A549 (cell line): ENCODE results near the gene ALDH1L1. TPM values are rescaled to one million over a fixed set of nuclear protein-coding genes. Genes with fewer than 3 reads are reported as not detected.

Source experiments
- ATAC-seq, 2 experiments: fragments of 200-7000 bp in 1 of 2; fragments of >200 bp in 1 of 2; cut with Nextera tagmentation in 1 of 2; cut with Tn5 transposase in 1 of 2; 3 replicates each; pipeline versions ENCODE4 v1.8.0 to v1.9.1; 2018 to 2020; ENCODE audit warnings: mild to moderate bottlenecking in 1 of 2, moderate library complexity in 1 of 2
- CTCF ChIA-PET: fragments of 300-600 bp; sonication (Branson Sonifier 250); formaldehyde crosslinking; extraction: SDS; loops from one replicate; lab custom pipeline; 2021; ENCODE audit warnings: antibody characterized with exemption, inconsistent platforms; lab: Yijun Ruan, JAX
- POLR2A ChIA-PET: fragments of 350-600 bp; formaldehyde crosslinking; extraction: SDS; loops from one replicate; lab custom pipeline; 2021; ENCODE audit warnings: antibody characterized with exemption, inconsistent platforms; lab: Yijun Ruan, JAX
- DNase-seq, 2 experiments: peaks; one replicate each; pipeline versions ENCODE4 v3.0.0 to v3.0.0-alpha.2; 2011 to 2016; ENCODE audit warnings: low read depth in 1 of 2, low spot score in 1 of 2
- FAIRE-seq: peaks from 2 replicates; lab custom pipeline; 2011; peaks lifted over from hg19 to GRCh38; lab: Jason Lieb, UNC
- H3K27ac ChIP-seq, 2 experiments: fragments of >200 bp; sonication (Bioruptor Twin); formaldehyde crosslinking; 3 replicates each; pipeline ENCODE4 v1.5.1; 2016 to 2017
- H3K4me1 ChIP-seq: fragments of >200 bp; sonication (Bioruptor Twin); formaldehyde crosslinking; 3 replicates; pipeline ENCODE4 v1.6.1; 2016
- H3K4me2 ChIP-seq: fragments of >200 bp; sonication (Bioruptor Twin); formaldehyde crosslinking; 3 replicates; pipeline ENCODE4 v1.6.1; 2016
- H3K4me3 ChIP-seq: fragments of >200 bp; sonication (Bioruptor Twin); formaldehyde crosslinking; 3 replicates; pipeline ENCODE4 v1.5.1; 2016
- H3K9me3 ChIP-seq: fragments of >200 bp; sonication (Bioruptor Twin); formaldehyde crosslinking; 3 replicates; pipeline ENCODE4 v1.6.1; 2016
- BCL3 ChIP-seq: fragments of >200 bp; sonication (Bioruptor Twin); formaldehyde crosslinking; IDR thresholded peaks from 3 replicates; pipeline ENCODE4 v1.6.1; 2016
- CBX8 ChIP-seq: fragments of 200-600 bp; sonication (generic); IDR thresholded peaks from 2 replicates; pipeline ENCODE4 v1.6.1; 2016
- CEBPB ChIP-seq, 2 experiments: fragments of >200 bp in 1 of 2; sonication (Bioruptor Twin) in 1 of 2; formaldehyde crosslinking in 1 of 2; IDR thresholded peaks; 2 replicates each; pipeline ENCODE4 v1.6.1; 2012 to 2016
- EHMT2 ChIP-seq: fragments of 200-600 bp; sonication (generic); IDR thresholded peaks from 2 replicates; pipeline ENCODE4 v1.6.1; 2016; ENCODE audit warnings: antibody characterized with exemption, low read depth, mild to moderate bottlenecking, moderate library complexity
- ELK1 ChIP-seq: fragments of 150-350 bp; IDR thresholded peaks from 2 replicates; pipeline ENCODE4 v1.6.1; 2014; ENCODE audit warnings: low read depth, mild to moderate bottlenecking, low read length
- EP300 ChIP-seq, 2 experiments: fragments of >200 bp; sonication (Bioruptor Twin); formaldehyde crosslinking; IDR thresholded peaks; 2 replicates in 1 of 2; 3 replicates in 1 of 2; pipeline ENCODE4 v1.6.1; 2016 to 2017
- ESRRA ChIP-seq: fragments of 150-350 bp; IDR thresholded peaks from 2 replicates; pipeline ENCODE4 v1.6.1; 2014; ENCODE audit warnings: mild to moderate bottlenecking, low read length, borderline replicate concordance
- FOSL2 ChIP-seq, 2 experiments: fragments of 450-650 bp in 1 of 2; fragments of >200 bp in 1 of 2; sonication (Bioruptor Twin) in 1 of 2; formaldehyde crosslinking; IDR thresholded peaks; 2 replicates each; pipeline versions ENCODE4 v1.5.0 to v1.6.1; 2016 to 2020; ENCODE audit warnings: mild to moderate bottlenecking in 1 of 2, moderate library complexity in 1 of 2
- GATA3 ChIP-seq: IDR thresholded peaks from 2 replicates; pipeline ENCODE4 v1.6.1; 2012; ENCODE audit warnings: borderline replicate concordance
- HOXB13 ChIP-seq: fragments of 250-450 bp; sonication (Bioruptor Pico); IDR thresholded peaks from 2 replicates; pipeline ENCODE4 v1.5.0; 2020; ENCODE audit warnings: low read depth, mild to moderate bottlenecking, moderate library complexity
- MAZ ChIP-seq: fragments of 150-350 bp; IDR thresholded peaks from 2 replicates; pipeline ENCODE4 v1.6.1; 2014; ENCODE audit warnings: antibody characterized with exemption, low read depth, low read length, borderline replicate concordance
- MYC ChIP-seq: IDR thresholded peaks from 2 replicates; pipeline ENCODE4 v1.6.1; 2012; ENCODE audit warnings: mild to moderate bottlenecking, inconsistent platforms, low read length, improper control_type of control experiment, borderline replicate concordance
- NPAS2 ChIP-seq: fragments of 250-450 bp; sonication (Bioruptor Pico); IDR thresholded peaks from 2 replicates; pipeline ENCODE4 v1.8.0; 2022; ENCODE audit warnings: mild to moderate bottlenecking, moderate library complexity, borderline replicate concordance
- POLR2AphosphoS2 ChIP-seq: conservative IDR thresholded peaks from 2 replicates; pipeline ENCODE4 v1.6.1; 2012; ENCODE audit warnings: low read length, improper control_type of control experiment, inconsistent platforms
- RAD21 ChIP-seq, 2 experiments: fragments of >200 bp in 1 of 2; sonication (Bioruptor Twin) in 1 of 2; formaldehyde crosslinking in 1 of 2; IDR thresholded peaks in 1 of 2; conservative IDR thresholded peaks in 1 of 2; 2 replicates in 1 of 2; 3 replicates in 1 of 2; pipeline ENCODE4 v1.6.1; 2012 to 2018; ENCODE audit warnings: inconsistent platforms in 1 of 2
- SREBF2 ChIP-seq: fragments of 450-650 bp; IDR thresholded peaks from 2 replicates; pipeline ENCODE4 v1.6.1; 2014; ENCODE audit warnings: mild to moderate bottlenecking, moderate library complexity
- TP53 ChIP-seq: fragments of 250-450 bp; sonication (Bioruptor Pico); IDR thresholded peaks from 2 replicates; pipeline ENCODE4 v1.5.0; 2021; ENCODE audit warnings: mild to moderate bottlenecking, moderate library complexity
- ZSCAN20 ChIP-seq: fragments of 250-450 bp; sonication (Bioruptor Pico); IDR thresholded peaks from 2 replicates; pipeline ENCODE4 v1.8.0; 2022; ENCODE audit warnings: mild to moderate bottlenecking, moderate library complexity
- WGBS: methylation state at CpG from one replicate; pipeline ENCODE4 v1.1.6; 2017; ENCODE audit errors: missing lambda C conversion rate; 5-methylcytosine and 5-hydroxymethylcytosine counted together
- polyA plus RNA-seq, 4 experiments: library from polyadenylated mRNA; depleted of rRNA in 3 of 4; stranded (reverse); fragments of >200 nt; fragmentation: RNase III in 1 of 4; extraction: RNeasy Plus Mini Kit Qiagen cat#74134 plus additional on column Dnase treatment in 1 of 4; gene quantifications; 2 replicates in 3 of 4; 3 replicates in 1 of 4; pipeline ENCODE4 v1.2.3, GENCODE V29; 2011 to 2017
- TF ChIP-seq, protein P1 (sequence below): fragments of >200 bp; sonication (Bioruptor Twin); formaldehyde crosslinking; IDR thresholded peaks from 3 replicates; pipeline ENCODE4 v1.5.1; 2016
- TF ChIP-seq, protein P2 (sequence below): IDR thresholded peaks from 2 replicates; pipeline ENCODE4 v1.6.1; 2012

Gene ALDH1L1
- polyA plus RNA-seq, 2 of the 4 experiments (the other 2 are of a cell fraction): 0.14 to 0.18 TPM

GRCh38 chr3:126081618-126082361, 98.6 kb downstream of the ALDH1L1 start:
- ChIA-PET CTCF (interaction anchor here (0.7 kb wide), 1 partner anchor 8 kb away, joined by 3 read pairs; no protein-coding TSS in a partner anchor), POLR2A (no interaction called here)
- Histone ChIP-seq H3K4me1 (peaks cover 13% of the 10 kb centered on the region), H3K4me3 (no peak overlapping the region), H3K9me3 (no peaks in the 10 kb centered on the region), H3K27ac (no peak overlapping the region), H3K4me2 (0 out of 3 replicates have a peak overlapping the region, but pooled peaks have one; percentile 17)
- DNase-seq (peak; percentile 47 to 56), FAIRE-seq (no peak), ATAC-seq (peak; percentile 58 to 62; a peak in 5 of 6 replicates)
- TF ChIP-seq HOXB13 (CRISPR knock-in tag) (no peak), RAD21 (conservative IDR thresholded peaks at IDR 0.05 in 1 of 2, IDR thresholded peaks at IDR 0.05 in 1 of 2) (no peak), BCL3 (no peak), ZSCAN20 (CRISPR knock-in tag) (no peak), EHMT2 (no peak), FOSL2 (IDR thresholded peaks at IDR 0.05) (no peak), FOSL2 (CRISPR knock-in tag; IDR thresholded peaks at IDR 0.05) (0 out of 2 replicates have a peak, but pooled peaks have one; percentile 24)
- WGBS: 100% methylated on average over 1 of the region's 9 CpGs

- POLR2A ChIA-PET: no interaction called here
- Histone ChIP-seq H3K4me1 (peaks cover 13% of the 10 kb centered on the region), H3K4me3 (no peak overlapping the region), H3K27ac (no peak overlapping the region), H3K9me3 (no peaks in the 10 kb centered on the region), H3K4me2 (no peak overlapping the region)
- ATAC-seq (no peak), DNase-seq (no peak), FAIRE-seq (no peak)
- CTCF ChIA-PET: interaction anchor here (0.7 to 1.0 kb wide), 2 partner anchors 9 to 16 kb away, joined by 3 read pairs; no protein-coding TSS in a partner anchor
- TF ChIP-seq TP53 (no peak), HOXB13 (CRISPR knock-in tag) (no peak), ELK1 (no peak), SREBF2 (no peak), CEBPB (IDR thresholded peaks at IDR 0.05) (no peak), GATA3 (no peak), POLR2AphosphoS2 (no peak), CBX8 (no peak), EP300 (IDR thresholded peaks at IDR 0.05) (no peak), MAZ (no peak), NPAS2 (no peak), MYC (no peak)
- TF ChIP-seq, protein P1, sequence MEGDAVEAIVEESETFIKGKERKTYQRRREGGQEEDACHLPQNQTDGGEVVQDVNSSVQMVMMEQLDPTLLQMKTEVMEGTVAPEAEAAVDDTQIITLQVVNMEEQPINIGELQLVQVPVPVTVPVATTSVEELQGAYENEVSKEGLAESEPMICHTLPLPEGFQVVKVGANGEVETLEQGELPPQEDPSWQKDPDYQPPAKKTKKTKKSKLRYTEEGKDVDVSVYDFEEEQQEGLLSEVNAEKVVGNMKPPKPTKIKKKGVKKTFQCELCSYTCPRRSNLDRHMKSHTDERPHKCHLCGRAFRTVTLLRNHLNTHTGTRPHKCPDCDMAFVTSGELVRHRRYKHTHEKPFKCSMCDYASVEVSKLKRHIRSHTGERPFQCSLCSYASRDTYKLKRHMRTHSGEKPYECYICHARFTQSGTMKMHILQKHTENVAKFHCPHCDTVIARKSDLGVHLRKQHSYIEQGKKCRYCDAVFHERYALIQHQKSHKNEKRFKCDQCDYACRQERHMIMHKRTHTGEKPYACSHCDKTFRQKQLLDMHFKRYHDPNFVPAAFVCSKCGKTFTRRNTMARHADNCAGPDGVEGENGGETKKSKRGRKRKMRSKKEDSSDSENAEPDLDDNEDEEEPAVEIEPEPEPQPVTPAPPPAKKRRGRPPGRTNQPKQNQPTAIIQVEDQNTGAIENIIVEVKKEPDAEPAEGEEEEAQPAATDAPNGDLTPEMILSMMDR: no peak
- 76% methylated on average over 4 of the region's 5 CpGs for WGBS
Observed at GRCh38 chr3:126080970-126081369, 99.4 kb downstream of the ALDH1L1 start.

DNA sequence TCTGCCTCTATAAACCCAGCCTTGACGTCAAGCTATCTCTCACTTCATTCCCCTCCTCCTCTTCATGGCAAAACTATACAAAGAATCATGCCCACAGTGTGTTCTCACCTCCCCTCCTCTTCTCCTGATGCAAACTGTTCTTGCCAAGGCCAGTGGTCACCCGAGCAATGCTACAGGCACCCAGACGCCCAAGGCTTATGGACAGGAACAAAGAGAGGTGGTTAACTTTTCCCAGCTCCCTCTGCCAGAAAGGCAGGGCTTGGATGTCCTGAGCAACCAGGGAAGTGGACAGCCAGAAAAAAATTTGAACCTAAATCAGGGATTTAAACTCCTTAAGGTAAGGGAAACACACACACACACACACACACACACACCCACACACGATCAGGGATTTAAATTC, 101.5 kb downstream of the ALDH1L1 start:
- ChIA-PET CTCF (no interaction called here), POLR2A (no interaction called here)
- WGBS: 80% methylated on average over 4 of the region's 4 CpGs
- Histone ChIP-seq H3K9me3 (no peaks in the 10 kb centered on the region), H3K4me2 (no peak overlapping the region), H3K27ac (no peak overlapping the region), H3K4me3 (no peak overlapping the region), H3K4me1 (peaks cover 13% of the 10 kb centered on the region)
- DNase-seq (no peak), ATAC-seq (no peak), FAIRE-seq (no peak)
- no peak for TF ChIP-seq TP53
- TF ChIP-seq, protein P2, sequence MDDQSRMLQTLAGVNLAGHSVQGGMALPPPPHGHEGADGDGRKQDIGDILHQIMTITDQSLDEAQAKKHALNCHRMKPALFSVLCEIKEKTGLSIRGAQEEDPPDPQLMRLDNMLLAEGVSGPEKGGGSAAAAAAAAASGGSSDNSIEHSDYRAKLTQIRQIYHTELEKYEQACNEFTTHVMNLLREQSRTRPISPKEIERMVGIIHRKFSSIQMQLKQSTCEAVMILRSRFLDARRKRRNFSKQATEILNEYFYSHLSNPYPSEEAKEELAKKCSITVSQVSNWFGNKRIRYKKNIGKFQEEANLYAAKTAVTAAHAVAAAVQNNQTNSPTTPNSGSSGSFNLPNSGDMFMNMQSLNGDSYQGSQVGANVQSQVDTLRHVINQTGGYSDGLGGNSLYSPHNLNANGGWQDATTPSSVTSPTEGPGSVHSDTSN: no peak
- no peak for TF ChIP-seq ESRRA
